D341Med (cell line): ENCODE results near the gene CXCL8.
"Not testable (repeated sequence)": the region's sequence is repeated elsewhere in the genome, so short reads cannot be mapped to it uniquely, and the experiment has no call there.

Source experiments
- DNase-seq: peaks from one replicate; pipeline ENCODE4 v3.0.0; 2012; ENCODE audit warnings: low spot score

The CXCL8 gene

GRCh38 chr4:73743795-73744194 is 3.4 kb downstream of the CXCL8 start:
- no peak for DNase-seq

GRCh38 chr4:73744203-73744602 is 3.8 kb downstream of the CXCL8 start:
- no peak for DNase-seq

GRCh38 chr4:73750730-73751129 is 10.4 kb downstream of the CXCL8 start:
- no peak for DNase-seq

- DNase-seq, result no peak
Measured at GRCh38 chr4:73751166-73751565, 10.8 kb downstream of the CXCL8 start.

- no peak for DNase-seq
Measured at GRCh38 chr4:73751830-73752229, 11.5 kb downstream of the CXCL8 start.

GRCh38 chr4:73752424-73752823 is 12.1 kb downstream of the CXCL8 start:
- DNase-seq, result no peak

- no peak for DNase-seq
Measured at GRCh38 chr4:73753215-73753614, 12.8 kb downstream of the CXCL8 start.

GRCh38 chr4:73754934-73755333 is 14.6 kb downstream of the CXCL8 start:
- no peak for DNase-seq

- no peak for DNase-seq
Measured at GRCh38 chr4:73759357-73759756, 19.0 kb downstream of the CXCL8 start.

- DNase-seq, result no peak
Measured at GRCh38 chr4:73761856-73762255, 21.5 kb downstream of the CXCL8 start.

GRCh38 chr4:73762409-73762808 is 22.0 kb downstream of the CXCL8 start:
- no peak for DNase-seq

GRCh38 chr4:73763877-73764276 is 23.5 kb downstream of the CXCL8 start:
- no peak for DNase-seq

- no peak for DNase-seq
Measured at GRCh38 chr4:73764513-73764912, 24.1 kb downstream of the CXCL8 start.

- DNase-seq, result no peak
Measured at GRCh38 chr4:73765296-73765695, 24.9 kb downstream of the CXCL8 start.

GRCh38 chr4:73770917-73771316 is 30.5 kb downstream of the CXCL8 start:
- DNase-seq, result no peak

- DNase-seq, result no peak
Measured at GRCh38 chr4:73772363-73772762, 32.0 kb downstream of the CXCL8 start.

- DNase-seq, result not testable (repeated sequence)
Measured at GRCh38 chr4:73774406-73774805, 34.0 kb downstream of the CXCL8 start.

- DNase-seq, result no peak
Measured at GRCh38 chr4:73776321-73776729, 36.0 kb downstream of the CXCL8 start.

GRCh38 chr4:73777612-73778011 is 37.2 kb downstream of the CXCL8 start:
- no peak for DNase-seq

GRCh38 chr4:73780243-73780642 is 39.9 kb downstream of the CXCL8 start:
- DNase-seq, result no peak

- DNase-seq, result no peak
Measured at GRCh38 chr4:73780834-73781233, 40.5 kb downstream of the CXCL8 start.

- DNase-seq, result no peak
Measured at GRCh38 chr4:73788411-73788810, 48.0 kb downstream of the CXCL8 start.
